HG02884 (cell line): ENCODE data around the gene CMIP.

Experiments used
- ATAC-seq: cut with Tn5 transposase; IDR thresholded peaks from one replicate; pipeline ENCODE4 v1.9.1; 2021; ENCODE audit warnings: mild to moderate bottlenecking, moderate library complexity; ENCODE audit not compliant: unreplicated experiment

Gene CMIP

GRCh38 chr16:81445966-81446906 lies 1.6 kb downstream of the CMIP start:
- no peak for ATAC-seq

- no peak for ATAC-seq
Observed at GRCh38 chr16:81446907-81447268, 2.3 kb downstream of the CMIP start.

GRCh38 chr16:81447383-81448101 lies 2.9 kb downstream of the CMIP start:
- ATAC-seq, result no peak

- ATAC-seq, result no peak
Observed at GRCh38 chr16:81448154-81449131, 3.8 kb downstream of the CMIP start.

- ATAC-seq, result no peak
Observed at GRCh38 chr16:81449241-81449640, 4.6 kb downstream of the CMIP start.

- no peak for ATAC-seq
Observed at GRCh38 chr16:81449899-81450608, 5.4 kb downstream of the CMIP start.

GRCh38 chr16:81450783-81451491 lies 6.3 kb downstream of the CMIP start:
- no peak for ATAC-seq

- no peak for ATAC-seq
Observed at GRCh38 chr16:81451753-81452680, 7.4 kb downstream of the CMIP start.

GRCh38 chr16:81453091-81453728 lies 8.6 kb downstream of the CMIP start:
- ATAC-seq, result no peak

- no peak for ATAC-seq
Observed at GRCh38 chr16:81454044-81454443, 9.4 kb downstream of the CMIP start.

- ATAC-seq, result no peak
Observed at GRCh38 chr16:81455006-81455405, 10.4 kb downstream of the CMIP start.

GRCh38 chr16:81455720-81456494 lies 11.3 kb downstream of the CMIP start:
- no peak for ATAC-seq

GRCh38 chr16:81456523-81457325 lies 12.1 kb downstream of the CMIP start:
- ATAC-seq, result no peak

- no peak for ATAC-seq
Observed at GRCh38 chr16:81457326-81458133, 12.9 kb downstream of the CMIP start.

- no peak for ATAC-seq
Observed at GRCh38 chr16:81458149-81458669, 13.6 kb downstream of the CMIP start.
